Epithelial cell of esophagus (primary cell): ENCODE data around the gene PNRC2.
"Not testable (repeated sequence)": the region's sequence is repeated elsewhere in the genome, so short reads cannot be mapped to it uniquely, and the experiment has no call there.

Experiments
- DNase-seq: peaks from one replicate; pipeline ENCODE4 v3.0.0; 2010; ENCODE audit warnings: low read depth
- H3K4me3 ChIP-seq: 2 replicates; pipeline ENCODE4 v1.5.1; 2011; ENCODE audit warnings: mild to moderate bottlenecking, low read length, control low read depth
- TF ChIP-seq, protein P1 (sequence below): IDR thresholded peaks from 2 replicates; pipeline ENCODE4 v1.5.1; 2011; ENCODE audit warnings: low read depth, mild to moderate bottlenecking, low read length, control low read depth, inconsistent platforms; ENCODE audit not compliant: insufficient read depth; ENCODE audit errors: missing control alignments

PNRC2 gene

DNA sequence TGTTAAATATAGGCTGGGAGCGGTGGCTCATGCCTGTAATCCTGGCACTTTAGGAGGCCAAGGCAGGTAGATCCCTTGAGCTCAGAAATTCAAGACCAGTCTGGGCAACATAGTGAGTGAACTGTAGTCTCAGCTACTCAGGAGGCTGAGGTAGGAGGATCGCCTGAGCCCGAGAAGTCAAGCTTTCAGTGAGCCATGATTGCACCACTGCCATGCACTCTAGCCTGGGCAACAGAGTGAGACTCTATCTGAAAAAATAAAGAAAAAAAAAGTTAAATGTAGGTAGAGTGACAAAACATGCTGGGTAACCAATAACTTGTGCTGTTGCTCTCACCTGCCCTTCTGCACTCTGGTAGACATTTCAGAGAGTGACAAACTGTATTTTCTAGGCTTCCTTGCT is 45.5 kb downstream of the PNRC2 start:
- TF ChIP-seq, protein P1, sequence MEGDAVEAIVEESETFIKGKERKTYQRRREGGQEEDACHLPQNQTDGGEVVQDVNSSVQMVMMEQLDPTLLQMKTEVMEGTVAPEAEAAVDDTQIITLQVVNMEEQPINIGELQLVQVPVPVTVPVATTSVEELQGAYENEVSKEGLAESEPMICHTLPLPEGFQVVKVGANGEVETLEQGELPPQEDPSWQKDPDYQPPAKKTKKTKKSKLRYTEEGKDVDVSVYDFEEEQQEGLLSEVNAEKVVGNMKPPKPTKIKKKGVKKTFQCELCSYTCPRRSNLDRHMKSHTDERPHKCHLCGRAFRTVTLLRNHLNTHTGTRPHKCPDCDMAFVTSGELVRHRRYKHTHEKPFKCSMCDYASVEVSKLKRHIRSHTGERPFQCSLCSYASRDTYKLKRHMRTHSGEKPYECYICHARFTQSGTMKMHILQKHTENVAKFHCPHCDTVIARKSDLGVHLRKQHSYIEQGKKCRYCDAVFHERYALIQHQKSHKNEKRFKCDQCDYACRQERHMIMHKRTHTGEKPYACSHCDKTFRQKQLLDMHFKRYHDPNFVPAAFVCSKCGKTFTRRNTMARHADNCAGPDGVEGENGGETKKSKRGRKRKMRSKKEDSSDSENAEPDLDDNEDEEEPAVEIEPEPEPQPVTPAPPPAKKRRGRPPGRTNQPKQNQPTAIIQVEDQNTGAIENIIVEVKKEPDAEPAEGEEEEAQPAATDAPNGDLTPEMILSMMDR = no peak
- DNase-seq = no peak

DNA sequence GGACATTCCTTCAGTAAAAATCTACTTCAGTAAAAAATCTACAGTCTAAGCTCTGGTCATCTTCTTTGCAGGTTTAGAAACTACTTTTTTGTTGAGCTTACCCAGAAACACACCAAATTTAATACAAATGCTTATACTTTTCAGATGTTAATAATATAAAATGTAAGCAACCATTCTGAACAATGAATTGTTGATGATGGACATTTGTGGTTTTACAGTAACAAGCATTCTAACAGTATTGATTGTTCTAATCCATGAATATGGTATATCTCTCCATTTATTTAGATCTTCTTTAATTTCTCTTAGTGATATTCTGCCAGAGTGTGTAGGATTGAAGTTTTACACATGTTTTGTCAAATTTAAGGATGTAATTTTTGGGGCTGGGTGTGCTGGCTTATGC is 47.5 kb downstream of the PNRC2 start:
- no peak overlapping the region for H3K4me3 ChIP-seq
- no peak for DNase-seq
- TF ChIP-seq, protein P1 = no peak

More for the DNA sequence above, 45.5 kb downstream of the PNRC2 start:
- no peak overlapping the region for H3K4me3 ChIP-seq

DNA sequence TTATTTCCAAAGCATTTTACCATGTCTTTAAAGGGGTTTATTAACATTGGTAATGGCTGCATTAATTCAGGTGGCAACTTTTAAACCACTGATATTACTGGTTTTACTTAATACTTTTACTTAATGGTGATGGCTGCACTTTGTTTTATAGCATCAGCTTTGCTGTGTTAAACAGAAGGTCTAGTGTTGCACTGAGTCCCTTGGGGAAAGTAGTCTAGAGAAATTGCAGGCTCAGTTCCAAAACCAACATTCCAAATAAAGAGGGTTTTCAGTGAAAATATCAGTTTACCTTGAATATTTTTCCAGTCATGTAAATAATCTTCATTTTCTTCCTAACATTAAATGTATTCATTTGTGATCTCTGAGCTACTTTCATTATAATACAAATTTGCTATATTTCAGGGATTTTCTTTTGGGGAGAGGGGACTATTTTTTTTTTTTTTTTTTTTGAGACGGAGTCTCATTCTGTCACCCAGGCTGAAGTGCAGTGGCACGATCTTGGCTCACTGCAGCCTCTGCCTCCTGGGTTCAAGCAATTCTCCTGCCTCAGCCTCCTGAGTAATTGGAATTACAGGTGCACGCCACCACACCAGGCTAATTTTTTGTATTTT is 49.1 kb downstream of the PNRC2 start:
- not testable (repeated sequence) for H3K4me3 ChIP-seq, DNase-seq

DNA sequence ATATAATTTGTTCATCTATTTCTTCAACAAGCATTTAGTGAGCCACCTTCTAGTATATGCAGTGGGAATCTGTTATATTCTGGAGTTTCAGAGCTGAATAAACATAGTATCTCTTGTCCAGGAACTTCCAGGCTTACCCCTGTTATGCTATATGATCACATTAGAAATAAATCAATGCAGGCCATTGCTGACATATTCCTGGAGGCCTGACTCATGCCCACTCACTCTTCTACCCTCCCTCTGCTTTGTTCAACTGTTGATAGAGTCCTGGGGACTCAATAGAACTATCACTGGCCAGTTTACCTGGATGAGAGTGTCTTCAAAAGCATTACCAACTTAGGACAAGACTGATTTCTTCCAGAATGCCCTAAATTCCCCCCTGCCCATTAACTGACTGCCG is 49.8 kb downstream of the PNRC2 start:
- peak; percentile 69 for DNase-seq
- H3K4me3 ChIP-seq = no peak overlapping the region
- TF ChIP-seq, protein P1 = no peak

DNA sequence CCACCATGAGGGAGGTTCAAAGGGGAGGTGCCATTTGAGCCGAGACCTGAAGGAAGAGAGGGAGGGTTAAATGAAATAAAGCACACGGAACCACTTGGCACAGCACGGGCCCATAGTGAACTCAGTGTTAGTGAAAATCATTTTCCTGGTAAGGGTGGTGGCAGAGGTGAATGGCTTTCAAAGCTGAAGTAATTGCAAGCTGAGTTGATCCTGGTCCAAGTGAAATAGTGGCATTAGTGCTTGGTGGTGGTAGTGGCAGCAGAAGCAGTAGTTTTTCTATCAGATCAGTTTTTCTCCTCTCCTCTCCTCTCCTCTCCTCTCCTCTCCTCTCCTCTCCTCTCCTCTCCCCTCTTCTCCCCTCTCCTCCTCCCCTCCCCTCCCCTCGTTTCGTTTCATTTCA is 51.0 kb downstream of the PNRC2 start:
- H3K4me3 ChIP-seq = no peak overlapping the region
- TF ChIP-seq, protein P1 = no peak
- DNase-seq = no peak

DNA sequence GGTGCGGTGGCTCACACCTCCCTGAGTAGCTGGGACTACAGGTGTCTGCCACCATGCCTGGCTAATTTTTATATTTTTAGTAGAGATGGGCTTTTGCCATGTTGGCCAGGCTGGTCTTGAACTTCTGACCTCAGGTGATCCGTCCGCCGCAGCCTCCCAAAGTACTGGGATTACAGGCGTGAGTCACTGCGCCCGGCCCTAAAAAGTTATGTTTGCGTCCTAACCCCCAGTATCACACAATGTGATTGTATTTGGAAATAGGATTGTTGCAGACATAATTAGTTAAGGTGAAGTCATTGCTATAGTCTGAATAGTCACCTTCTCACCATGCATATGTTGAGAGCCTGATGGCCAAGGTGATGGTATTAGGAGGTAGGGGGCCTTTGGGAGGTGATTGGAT is 53.2 kb downstream of the PNRC2 start:
- H3K4me3 ChIP-seq = not testable (repeated sequence)

More for the DNA sequence above, 53.2 kb downstream of the PNRC2 start:
- not testable (repeated sequence) for DNase-seq
